ENCODE data around the gene PCAT6.

PCAT6 gene

DNA sequence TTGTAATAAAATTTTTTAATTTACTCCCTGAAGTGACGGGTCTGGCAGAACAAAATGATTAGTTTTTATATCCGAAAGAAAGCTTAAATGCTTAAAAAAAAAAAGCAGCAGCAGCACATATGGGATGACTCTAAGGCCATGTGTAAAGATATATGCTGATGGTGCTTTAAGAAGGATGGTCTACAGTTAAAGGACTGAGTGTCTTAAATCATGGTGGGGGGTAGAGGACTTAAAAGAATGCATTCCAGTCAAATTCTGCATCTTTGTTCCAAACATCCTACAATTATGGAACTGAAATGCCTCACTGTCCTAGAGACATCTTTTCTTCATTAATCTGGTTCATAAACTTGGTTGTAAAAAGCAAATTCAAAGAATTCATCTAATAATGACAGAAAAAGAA, 9.6 kb upstream of the PCAT6 start:
- no peak for TF ChIP-seq GABPA (IDR thresholded peaks at IDR 0.05; ENCODE audit: low read depth)
- TF ChIP-seq, protein P1, sequence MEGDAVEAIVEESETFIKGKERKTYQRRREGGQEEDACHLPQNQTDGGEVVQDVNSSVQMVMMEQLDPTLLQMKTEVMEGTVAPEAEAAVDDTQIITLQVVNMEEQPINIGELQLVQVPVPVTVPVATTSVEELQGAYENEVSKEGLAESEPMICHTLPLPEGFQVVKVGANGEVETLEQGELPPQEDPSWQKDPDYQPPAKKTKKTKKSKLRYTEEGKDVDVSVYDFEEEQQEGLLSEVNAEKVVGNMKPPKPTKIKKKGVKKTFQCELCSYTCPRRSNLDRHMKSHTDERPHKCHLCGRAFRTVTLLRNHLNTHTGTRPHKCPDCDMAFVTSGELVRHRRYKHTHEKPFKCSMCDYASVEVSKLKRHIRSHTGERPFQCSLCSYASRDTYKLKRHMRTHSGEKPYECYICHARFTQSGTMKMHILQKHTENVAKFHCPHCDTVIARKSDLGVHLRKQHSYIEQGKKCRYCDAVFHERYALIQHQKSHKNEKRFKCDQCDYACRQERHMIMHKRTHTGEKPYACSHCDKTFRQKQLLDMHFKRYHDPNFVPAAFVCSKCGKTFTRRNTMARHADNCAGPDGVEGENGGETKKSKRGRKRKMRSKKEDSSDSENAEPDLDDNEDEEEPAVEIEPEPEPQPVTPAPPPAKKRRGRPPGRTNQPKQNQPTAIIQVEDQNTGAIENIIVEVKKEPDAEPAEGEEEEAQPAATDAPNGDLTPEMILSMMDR (IDR thresholded peaks at IDR 0.05; ENCODE audit: insufficient read depth, low read length): no peak
- no peak for TF ChIP-seq SPI1 (IDR thresholded peaks at IDR 0.05; ENCODE audit: borderline replicate concordance, low read depth)
- no peak for TF ChIP-seq POLR2AphosphoS5 (IDR thresholded peaks at IDR 0.05; ENCODE audit: low read depth)
- TF ChIP-seq, protein P2, sequence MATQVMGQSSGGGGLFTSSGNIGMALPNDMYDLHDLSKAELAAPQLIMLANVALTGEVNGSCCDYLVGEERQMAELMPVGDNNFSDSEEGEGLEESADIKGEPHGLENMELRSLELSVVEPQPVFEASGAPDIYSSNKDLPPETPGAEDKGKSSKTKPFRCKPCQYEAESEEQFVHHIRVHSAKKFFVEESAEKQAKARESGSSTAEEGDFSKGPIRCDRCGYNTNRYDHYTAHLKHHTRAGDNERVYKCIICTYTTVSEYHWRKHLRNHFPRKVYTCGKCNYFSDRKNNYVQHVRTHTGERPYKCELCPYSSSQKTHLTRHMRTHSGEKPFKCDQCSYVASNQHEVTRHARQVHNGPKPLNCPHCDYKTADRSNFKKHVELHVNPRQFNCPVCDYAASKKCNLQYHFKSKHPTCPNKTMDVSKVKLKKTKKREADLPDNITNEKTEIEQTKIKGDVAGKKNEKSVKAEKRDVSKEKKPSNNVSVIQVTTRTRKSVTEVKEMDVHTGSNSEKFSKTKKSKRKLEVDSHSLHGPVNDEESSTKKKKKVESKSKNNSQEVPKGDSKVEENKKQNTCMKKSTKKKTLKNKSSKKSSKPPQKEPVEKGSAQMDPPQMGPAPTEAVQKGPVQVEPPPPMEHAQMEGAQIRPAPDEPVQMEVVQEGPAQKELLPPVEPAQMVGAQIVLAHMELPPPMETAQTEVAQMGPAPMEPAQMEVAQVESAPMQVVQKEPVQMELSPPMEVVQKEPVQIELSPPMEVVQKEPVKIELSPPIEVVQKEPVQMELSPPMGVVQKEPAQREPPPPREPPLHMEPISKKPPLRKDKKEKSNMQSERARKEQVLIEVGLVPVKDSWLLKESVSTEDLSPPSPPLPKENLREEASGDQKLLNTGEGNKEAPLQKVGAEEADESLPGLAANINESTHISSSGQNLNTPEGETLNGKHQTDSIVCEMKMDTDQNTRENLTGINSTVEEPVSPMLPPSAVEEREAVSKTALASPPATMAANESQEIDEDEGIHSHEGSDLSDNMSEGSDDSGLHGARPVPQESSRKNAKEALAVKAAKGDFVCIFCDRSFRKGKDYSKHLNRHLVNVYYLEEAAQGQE (IDR thresholded peaks at IDR 0.05; ENCODE audit: insufficient replicate concordance, low read depth): no peak
- H3K27me3 ChIP-seq (ENCODE audit: insufficient read depth, poor library complexity, severe bottlenecking): no peaks in the 10 kb centered on the region
- DNase-seq (ENCODE audit: low read depth in 1 of 2, low spot score in 1 of 2): no peak
- H3K27ac ChIP-seq (replicated peaks): no peak overlapping the region
- H3K4me3 ChIP-seq (replicated peaks; ENCODE audit: insufficient read depth, low read length): no peak overlapping the region

GRCh38 chr1:202802034-202802433, 8.7 kb upstream of the PCAT6 start:
- no peaks in the 10 kb centered on the region for H3K27me3 ChIP-seq (ENCODE audit: insufficient read depth, poor library complexity, severe bottlenecking)
- TF ChIP-seq, protein P1 (IDR thresholded peaks at IDR 0.05; ENCODE audit: insufficient read depth, low read length): no peak
- TF ChIP-seq, protein P2 (IDR thresholded peaks at IDR 0.05; ENCODE audit: insufficient replicate concordance, low read depth): no peak
- TF ChIP-seq GABPA (IDR thresholded peaks at IDR 0.05; ENCODE audit: low read depth) (no peak), POLR2AphosphoS5 (IDR thresholded peaks at IDR 0.05; ENCODE audit: low read depth) (no peak), SPI1 (IDR thresholded peaks at IDR 0.05; ENCODE audit: borderline replicate concordance, low read depth) (no peak)
- H3K27ac ChIP-seq (replicated peaks): no peak overlapping the region
- no peak overlapping the region for H3K4me3 ChIP-seq (replicated peaks; ENCODE audit: insufficient read depth, low read length)
- DNase-seq (ENCODE audit: low read depth in 1 of 2, low spot score in 1 of 2): no peak

DNA sequence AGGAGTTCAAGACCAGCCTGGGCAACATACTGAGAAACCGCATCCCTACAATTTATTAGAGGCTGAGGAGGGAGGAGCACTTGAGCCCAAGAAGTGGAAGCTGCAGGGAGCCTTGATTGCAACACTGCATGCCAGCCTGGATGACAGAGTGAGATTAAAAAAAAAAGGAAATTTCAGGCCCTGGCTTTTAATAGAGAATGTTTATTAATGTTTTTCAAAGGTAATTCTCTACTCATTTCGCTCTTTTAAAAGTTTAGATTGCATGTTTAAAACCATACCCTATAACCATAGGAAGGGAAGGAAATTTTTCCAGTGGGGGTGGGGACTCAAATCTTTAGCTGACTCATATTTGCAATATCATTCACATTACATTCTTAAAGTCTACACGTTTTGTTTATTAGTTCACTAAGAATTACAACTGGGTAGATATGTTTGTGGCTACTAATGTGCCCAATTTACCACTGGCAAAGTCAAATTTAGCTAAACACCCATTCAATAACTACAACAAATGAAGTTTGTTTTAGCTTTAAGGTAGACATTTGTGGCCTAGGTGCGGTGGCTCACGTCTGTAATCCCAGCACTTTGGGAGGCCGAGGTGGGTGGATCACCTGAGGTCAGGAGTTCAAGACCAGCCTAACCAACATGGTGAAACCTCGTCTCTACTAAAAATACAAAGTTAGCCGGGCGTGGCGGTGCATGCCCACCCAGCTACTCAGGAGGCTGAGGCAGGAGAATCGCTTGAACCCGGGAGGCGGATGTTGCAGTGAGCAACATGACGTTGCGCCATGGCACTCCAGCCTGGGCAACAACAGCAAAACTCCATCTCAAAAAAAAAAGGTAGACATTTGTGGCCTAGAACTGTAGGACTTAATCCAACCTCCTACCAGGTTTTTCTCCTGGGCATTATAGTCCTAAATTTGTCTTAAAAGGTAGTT, 7.5 kb upstream of the PCAT6 start:
- no peak for TF ChIP-seq GABPA (IDR thresholded peaks at IDR 0.05; ENCODE audit: low read depth)
- no peak for TF ChIP-seq POLR2AphosphoS5 (IDR thresholded peaks at IDR 0.05; ENCODE audit: low read depth)
- H3K27ac ChIP-seq (replicated peaks): peak overlapping the region; percentile 93
- H3K4me3 ChIP-seq (replicated peaks; ENCODE audit: insufficient read depth, low read length): no peak overlapping the region
- peak in 1 of 2 experiments; percentile 55 for DNase-seq (ENCODE audit: low read depth in 1 of 2, low spot score in 1 of 2)
- H3K27me3 ChIP-seq (ENCODE audit: insufficient read depth, poor library complexity, severe bottlenecking): no peaks in the 10 kb centered on the region

DNA sequence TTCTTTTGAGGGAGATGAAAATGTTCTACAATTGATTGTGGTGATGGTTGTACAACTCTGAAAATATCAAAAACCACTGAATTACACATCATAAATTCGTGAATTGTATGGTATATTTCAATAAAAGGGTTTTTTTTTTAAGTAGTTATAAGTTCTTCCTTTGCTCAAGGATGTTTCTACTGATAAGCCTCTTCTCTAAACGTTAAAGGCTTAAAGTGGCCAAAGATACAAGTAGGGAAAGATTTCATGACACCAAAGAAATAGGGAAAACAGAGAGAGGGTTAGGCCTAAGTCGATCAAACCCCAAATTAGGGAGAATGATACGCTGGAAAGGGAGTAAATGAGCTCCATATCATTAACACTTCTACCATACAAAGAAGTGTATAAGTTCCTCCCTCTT, 6.6 kb upstream of the PCAT6 start:
- Histone ChIP-seq H3K4me3 (replicated peaks; ENCODE audit: insufficient read depth, low read length) (no peak overlapping the region), H3K27me3 (ENCODE audit: insufficient read depth, poor library complexity, severe bottlenecking) (no peaks in the 10 kb centered on the region), H3K27ac (replicated peaks) (peak overlapping the region; percentile 93)
- TF ChIP-seq POLR2AphosphoS5 (IDR thresholded peaks at IDR 0.05; ENCODE audit: low read depth) (no peak), GABPA (IDR thresholded peaks at IDR 0.05; ENCODE audit: low read depth) (no peak), SPI1 (IDR thresholded peaks at IDR 0.05; ENCODE audit: borderline replicate concordance, low read depth) (no peak)
- TF ChIP-seq, protein P2 (IDR thresholded peaks at IDR 0.05; ENCODE audit: insufficient replicate concordance, low read depth): no peak
- TF ChIP-seq, protein P1 (IDR thresholded peaks at IDR 0.05; ENCODE audit: insufficient read depth, low read length): no peak
- no peak for DNase-seq (ENCODE audit: low read depth in 1 of 2, low spot score in 1 of 2)

Data from HL-60 (cell line).